HG03175 (cell line): ENCODE results near the gene NFATC3.

ENCODE experiments used
- ATAC-seq: cut with Tn5 transposase; IDR thresholded peaks from one replicate; pipeline ENCODE4 v1.9.1; 2021; ENCODE audit warnings: mild to moderate bottlenecking, moderate library complexity; ENCODE audit not compliant: unreplicated experiment

NFATC3 gene

GRCh38 chr16:68244903-68245853, 160.0 kb downstream of the NFATC3 start, which contains the start of gene PLA2G15:
Gene PLA2G15, plus strand, starts transcription at chr16:68245373. Its CDS starts 54 bp downstream, at chr16:68245427.
- ATAC-seq = peak; percentile 87

GRCh38 chr16:68246121-68246520, 161.0 kb downstream of the NFATC3 start:
- no peak for ATAC-seq

GRCh38 chr16:68246666-68247065, 161.5 kb downstream of the NFATC3 start:
- no peak for ATAC-seq

DNA sequence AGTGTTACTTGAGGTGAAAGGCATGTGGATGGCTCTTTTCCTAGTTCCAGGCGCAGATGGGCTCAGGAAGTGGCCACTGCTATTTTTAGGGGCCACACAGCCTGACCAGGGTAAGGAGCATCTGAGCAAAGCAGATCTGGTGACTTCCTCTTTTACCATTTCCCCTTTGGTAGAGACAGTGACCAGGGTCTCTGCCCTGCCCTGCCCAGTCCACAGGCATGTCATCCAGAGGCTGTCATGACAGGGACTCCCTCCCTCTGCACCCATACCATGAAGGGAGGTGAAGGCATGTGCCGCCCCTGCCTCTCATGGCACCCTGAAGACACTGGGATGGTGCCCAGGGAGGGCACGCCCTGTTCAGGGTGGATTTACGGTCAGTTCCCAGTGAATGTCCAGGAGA, 162.2 kb downstream of the NFATC3 start:
- ATAC-seq = no peak

DNA sequence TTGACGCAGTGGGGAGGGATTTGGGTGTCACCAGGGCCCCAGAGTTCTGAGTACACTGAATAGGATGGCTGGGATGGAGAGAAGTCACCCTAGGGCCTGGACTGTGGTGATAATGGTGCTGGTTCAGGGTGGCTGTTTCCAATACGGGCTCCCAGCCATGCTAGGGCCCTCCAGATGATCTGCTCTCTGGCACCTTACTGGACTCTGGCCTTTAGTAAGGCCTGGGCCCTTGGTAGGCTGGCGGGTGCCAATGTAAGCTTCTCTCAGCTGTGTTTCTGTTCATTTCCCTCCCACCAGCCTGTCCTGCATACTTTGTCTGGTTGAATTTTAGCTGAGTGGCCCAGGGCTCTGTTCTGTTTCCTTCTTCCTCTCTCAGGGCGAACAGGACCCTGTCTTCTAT, 162.8 kb downstream of the NFATC3 start:
- no peak for ATAC-seq

GRCh38 chr16:68249371-68249770, 164.2 kb downstream of the NFATC3 start:
- no peak for ATAC-seq

GRCh38 chr16:68250951-68251350, 165.8 kb downstream of the NFATC3 start:
- ATAC-seq = no peak

DNA sequence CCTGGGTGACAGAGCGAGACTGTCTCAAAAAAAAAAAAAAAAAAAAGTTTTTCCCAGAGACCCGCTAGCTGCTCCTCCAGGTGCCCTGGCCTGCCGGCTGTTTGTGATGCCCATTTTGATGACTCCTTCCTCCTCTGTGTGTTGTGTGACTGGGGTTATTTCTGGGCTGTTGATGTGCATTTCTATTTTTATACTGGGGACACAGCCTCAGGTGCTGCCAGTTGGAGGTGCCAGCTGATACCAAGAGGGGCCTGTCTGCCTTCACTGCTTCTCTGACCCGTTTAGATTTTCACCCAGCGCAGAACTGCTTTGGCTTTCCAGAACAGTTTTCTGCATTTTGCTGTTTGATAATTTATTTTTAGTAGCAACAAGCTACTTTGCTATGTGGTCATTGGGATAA, 166.7 kb downstream of the NFATC3 start:
- ATAC-seq = no peak

- no peak for ATAC-seq
These were observed 167.2 kb downstream of the NFATC3 start for GRCh38 chr16:68252383-68252782.

DNA sequence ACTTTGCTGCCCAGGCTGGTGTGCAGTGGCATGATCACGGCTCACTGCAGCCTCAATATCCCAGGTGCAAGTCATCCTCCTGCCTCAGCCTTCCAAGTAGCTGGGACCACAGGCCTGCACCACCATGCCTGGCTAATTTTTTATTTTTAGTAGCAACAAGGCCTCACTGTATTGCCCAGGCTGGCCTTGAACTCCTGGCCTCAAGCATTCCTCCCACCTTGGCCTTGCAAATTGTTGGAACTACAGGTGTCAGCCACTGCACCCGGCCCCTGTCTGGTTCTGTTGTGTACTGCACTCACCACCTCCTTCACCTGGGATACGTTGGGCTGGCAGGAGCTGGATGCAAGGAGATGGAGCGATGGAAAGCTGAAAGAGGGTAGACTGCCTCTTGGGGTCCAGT, 168.6 kb downstream of the NFATC3 start:
- no peak for ATAC-seq

DNA sequence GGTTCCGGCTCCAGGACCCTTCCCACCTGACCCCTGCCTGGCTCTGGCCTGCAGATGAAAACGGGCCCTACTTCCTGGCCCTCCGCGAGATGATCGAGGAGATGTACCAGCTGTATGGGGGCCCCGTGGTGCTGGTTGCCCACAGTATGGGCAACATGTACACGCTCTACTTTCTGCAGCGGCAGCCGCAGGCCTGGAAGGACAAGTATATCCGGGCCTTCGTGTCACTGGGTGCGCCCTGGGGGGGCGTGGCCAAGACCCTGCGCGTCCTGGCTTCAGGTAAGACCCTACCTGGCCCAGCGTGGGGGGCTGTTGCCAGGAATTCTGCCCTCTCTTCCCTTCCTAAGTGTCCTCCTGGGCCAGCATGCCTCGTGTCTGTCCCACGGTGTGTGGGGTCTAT, 170.5 kb downstream of the NFATC3 start:
- ATAC-seq = no peak

DNA sequence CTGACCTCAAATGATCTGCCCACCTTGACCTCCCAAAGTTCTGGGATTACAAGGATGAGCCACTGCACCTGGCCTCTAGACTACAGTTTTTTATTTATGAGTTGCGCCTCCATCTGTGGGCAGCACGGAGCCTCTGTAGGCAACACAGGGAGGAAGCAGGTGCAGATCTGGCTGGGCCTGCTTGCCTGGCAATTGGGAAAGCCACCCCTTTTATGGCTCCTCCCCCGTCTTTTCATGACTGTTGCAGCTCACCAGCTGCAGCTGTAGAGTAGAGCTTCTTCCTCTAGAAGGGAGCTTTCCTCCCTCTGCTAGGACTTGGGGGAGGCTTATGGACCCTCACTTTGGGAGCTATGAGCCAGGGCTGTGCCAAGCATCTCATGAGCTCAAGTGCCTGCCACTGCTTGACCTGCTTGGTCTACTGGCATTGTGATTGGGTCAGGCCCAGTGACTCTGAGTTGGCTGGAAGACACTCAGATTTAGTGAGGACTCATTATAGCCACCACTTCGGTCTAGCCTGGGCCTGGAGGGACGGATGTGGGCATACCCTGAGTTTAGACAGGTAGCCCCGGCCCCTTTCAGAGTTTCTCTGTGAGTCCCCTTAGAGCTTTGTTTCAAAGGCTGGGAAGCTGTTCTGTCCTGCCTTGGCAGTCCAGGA, 172.2 kb downstream of the NFATC3 start:
- ATAC-seq = no peak

GRCh38 chr16:68257906-68258800, 173.0 kb downstream of the NFATC3 start:
- no peak for ATAC-seq

GRCh38 chr16:68259007-68259825, 174.0 kb downstream of the NFATC3 start:
- no peak for ATAC-seq

DNA sequence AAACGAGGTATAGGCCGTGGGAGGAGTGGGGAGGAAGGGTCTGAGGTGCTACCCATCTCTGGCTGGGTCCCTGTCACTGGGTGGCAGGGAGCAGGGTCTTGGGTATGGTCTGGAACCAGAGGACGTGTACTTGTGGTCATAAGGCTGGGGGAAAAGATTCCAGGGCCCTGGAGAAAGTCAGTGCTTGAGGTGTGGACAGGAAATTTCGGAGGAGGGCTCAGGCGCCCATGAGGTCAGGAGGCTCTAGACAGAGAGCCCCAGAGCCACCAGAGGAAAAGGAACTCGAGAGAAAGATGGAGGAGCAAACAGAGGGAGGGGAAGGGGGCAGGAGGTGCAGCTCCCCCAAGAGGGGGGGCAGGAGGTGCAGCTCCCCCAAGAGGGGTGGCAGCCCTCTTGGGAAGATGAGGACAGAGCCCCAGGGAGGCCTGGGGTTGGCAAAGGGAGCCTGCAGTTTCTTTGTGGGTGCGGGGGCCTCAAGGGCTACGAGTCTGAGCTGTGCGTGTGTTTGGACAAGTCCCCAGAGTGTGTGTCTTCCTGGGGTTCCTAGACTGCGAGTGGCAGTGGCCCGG, 178.5 kb downstream of the NFATC3 start:
- peak; percentile 2 for ATAC-seq

DNA sequence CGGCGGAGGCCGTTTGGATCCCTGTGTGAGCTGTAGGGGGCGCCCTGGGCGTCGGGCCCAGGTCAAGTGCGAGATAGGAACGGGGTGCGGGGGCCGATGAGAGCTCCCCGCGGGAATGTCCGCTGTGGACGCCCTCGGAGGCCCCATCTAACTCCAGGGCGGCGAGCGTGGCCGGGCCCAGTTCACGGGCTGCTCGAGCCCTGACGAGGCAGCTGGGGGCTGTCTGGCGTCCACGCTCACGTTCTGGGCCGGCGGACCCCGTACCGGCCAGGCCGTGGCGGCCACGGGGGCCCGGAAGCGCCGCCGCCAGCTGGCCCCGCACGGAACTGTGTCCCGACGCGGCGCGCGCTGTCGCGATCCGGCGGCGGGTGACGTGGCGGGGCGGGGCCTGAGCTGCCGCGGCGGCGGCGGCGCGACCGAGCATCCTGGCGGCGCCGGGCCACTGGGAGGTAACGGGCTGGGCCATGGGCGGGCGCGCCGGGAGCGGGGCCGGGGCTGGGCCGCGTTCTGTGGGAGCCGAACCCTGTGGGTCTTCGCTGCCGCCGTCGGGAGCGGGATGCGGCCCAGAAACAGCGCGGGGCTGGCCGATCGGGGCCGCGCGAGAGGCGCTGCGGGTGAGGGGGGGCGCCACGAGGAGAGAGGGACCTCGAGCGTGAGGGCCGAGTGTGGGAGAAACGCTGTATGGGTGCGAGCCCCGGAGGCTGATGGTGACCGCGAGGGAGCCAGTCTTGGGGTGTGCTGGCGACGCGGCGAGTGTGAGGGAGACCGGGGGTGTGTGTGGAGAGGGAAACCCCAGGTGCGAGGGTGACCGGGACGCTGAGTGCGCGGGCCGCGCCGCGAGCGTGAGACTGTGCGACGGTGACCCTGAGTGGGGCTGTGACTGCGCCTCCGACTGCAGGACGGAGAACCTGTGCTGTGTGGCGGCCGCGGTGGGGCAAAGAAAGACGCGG, 179.2 kb downstream of the NFATC3 start, which contains the start of gene SLC7A6:
SLC7A6 (plus strand) TSS at position 399 of the 950 bp plus-strand sequence. CDS start 10,201 bp downstream, outside the sequence.
- ATAC-seq = peak; percentile 71

DNA sequence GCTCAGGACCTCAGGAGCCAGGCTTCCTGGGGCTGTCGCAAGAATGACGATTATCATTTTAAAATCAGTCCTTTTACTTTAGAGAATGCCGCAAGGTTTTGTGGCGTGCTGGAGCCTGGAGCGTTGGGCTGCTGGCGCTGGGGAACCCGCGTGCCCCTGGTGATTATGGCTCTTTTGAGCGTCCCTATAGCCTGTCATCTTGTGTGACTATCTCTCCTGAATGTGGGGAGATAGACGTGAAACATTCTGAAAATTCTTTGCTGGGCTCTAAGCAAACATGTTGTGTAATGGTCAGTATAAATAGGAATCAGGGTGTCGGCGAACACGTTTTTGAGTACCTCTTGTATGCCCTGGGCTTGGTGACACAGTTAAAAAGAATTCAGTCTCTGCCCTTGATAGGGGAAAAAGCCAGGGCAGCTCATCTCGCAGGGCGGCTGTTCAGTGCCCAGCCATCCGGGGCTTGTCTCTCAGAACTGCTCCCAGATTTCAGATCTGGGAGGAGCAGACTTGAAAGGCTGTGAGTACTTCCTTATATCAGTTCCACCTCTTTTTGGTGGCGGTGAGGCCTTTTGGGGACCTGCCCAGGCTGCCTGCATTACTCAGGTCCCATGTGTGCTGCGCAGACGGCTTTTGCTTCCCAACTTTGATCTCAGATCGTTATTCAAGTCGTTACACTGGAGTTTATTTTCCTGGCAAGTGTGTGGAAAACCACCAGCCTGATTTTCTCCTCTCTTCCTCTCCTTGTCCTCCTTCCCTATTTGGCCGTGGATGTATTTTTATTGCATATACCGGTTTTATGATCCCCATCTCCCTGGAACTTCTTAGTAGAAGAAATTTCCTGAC, 180.1 kb downstream of the NFATC3 start:
- peak; percentile 10 for ATAC-seq
